GM18498 (cell line): ENCODE measurements around the gene KANK3.

Experiments used
- ATAC-seq: cut with Tn5 transposase; IDR thresholded peaks from one replicate; pipeline ENCODE4 v1.9.1; 2021; ENCODE audit warnings: mild to moderate bottlenecking, moderate library complexity; ENCODE audit not compliant: unreplicated experiment

KANK3 gene

GRCh38 chr19:8340341-8341096, 2.5 kb downstream of the KANK3 start:
- ATAC-seq: no peak

- ATAC-seq: no peak
These were observed 4.2 kb downstream of the KANK3 start for GRCh38 chr19:8338835-8339234.

GRCh38 chr19:8337728-8338127, 5.3 kb downstream of the KANK3 start:
- no peak for ATAC-seq

GRCh38 chr19:8336660-8337059, 6.4 kb downstream of the KANK3 start:
- no peak for ATAC-seq

GRCh38 chr19:8336072-8336569, 6.9 kb downstream of the KANK3 start:
- ATAC-seq: no peak

GRCh38 chr19:8335343-8336071, 7.6 kb downstream of the KANK3 start:
- peak; percentile 40 for ATAC-seq

- peak; percentile 58 for ATAC-seq
These were observed 8.4 kb downstream of the KANK3 start for GRCh38 chr19:8334458-8335342.

- ATAC-seq: no peak
These were observed 9.2 kb downstream of the KANK3 start for GRCh38 chr19:8333767-8334457.

- ATAC-seq: no peak
These were observed 9.9 kb downstream of the KANK3 start for GRCh38 chr19:8332976-8333766.

- no peak for ATAC-seq
These were observed 11.7 kb downstream of the KANK3 start for GRCh38 chr19:8331263-8331845.

- ATAC-seq: no peak
These were observed 13.1 kb downstream of the KANK3 start for GRCh38 chr19:8329996-8330395.

- ATAC-seq: no peak
These were observed 17.6 kb downstream of the KANK3 start for GRCh38 chr19:8325454-8325853.

GRCh38 chr19:8324186-8325050, 18.6 kb downstream of the KANK3 start:
- ATAC-seq: no peak

GRCh38 chr19:8323781-8324185, 19.3 kb downstream of the KANK3 start:
- ATAC-seq: no peak

GRCh38 chr19:8322638-8322997, 20.4 kb downstream of the KANK3 start:
- ATAC-seq: no peak

GRCh38 chr19:8321986-8322637, 20.9 kb downstream of the KANK3 start:
- no peak for ATAC-seq

- ATAC-seq: peak; percentile 94
These were observed 21.7 kb downstream of the KANK3 start, which contains the start of the genes NDUFA7 and RPS28 for GRCh38 chr19:8321067-8321985. Gene NDUFA7 (minus strand): TSS chr19:8321375. CDS start chr19:8321358, 17 bp downstream. Gene RPS28 (plus strand): TSS chr19:8321496. CDS start chr19:8321531, 35 bp downstream.
